ELF-1 (cell line): Measurements from ENCODE around the gene PML.
"Not testable (repeated sequence)": the region's sequence is repeated elsewhere in the genome, so short reads cannot be mapped to it uniquely, and the experiment has no call there.

Source experiments
- DNase-seq: peaks from one replicate; pipeline ENCODE4 v3.0.0-alpha.2; 2016; ENCODE audit warnings: low read depth, low spot score

The PML gene

DNA sequence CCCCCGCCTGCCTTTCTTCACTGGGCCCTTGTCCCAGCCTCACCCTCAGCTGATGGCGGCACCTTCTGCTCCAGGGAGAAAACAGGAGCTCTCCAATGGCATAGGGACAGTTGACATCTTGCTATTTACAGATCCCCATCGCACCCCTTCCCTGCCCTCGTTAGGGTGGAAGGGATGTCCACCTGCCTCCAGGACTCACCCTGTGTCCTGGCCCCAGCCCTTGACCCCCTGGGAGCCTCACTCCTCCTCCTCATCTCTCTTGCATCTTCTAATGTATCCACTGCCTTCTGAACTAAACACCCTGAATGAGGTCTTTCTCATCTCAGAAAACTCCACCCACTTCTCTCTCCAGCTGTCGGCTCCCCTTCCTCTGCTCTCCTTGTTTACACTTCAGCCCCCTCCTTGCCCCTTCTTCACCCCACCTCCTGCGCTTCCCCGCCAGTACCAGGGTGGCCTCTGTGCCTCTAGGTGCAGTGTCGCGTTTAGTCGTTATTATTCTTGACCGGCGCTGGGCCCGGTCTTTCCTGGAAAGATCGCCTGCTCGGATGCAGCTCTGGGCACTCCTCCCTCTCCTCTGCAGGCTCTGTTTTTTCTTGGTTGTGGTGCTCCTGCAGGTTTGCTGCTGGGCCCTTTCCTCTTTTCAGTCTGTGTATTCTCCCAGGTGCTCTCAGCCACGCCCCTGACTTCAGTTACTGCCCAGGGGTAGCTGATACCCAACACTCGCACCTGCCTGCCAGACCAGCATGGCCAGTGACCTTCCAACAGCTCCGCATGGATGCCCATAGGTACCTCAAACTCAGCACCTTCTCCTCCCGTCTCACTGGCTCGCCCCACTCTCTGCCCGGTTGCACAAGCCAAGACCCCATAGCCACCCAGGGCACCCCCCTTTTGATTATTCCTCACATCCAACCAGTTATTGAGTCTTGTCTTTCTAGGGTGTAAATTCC is 42.9 kb downstream of the PML start:
- no peak for DNase-seq

DNA sequence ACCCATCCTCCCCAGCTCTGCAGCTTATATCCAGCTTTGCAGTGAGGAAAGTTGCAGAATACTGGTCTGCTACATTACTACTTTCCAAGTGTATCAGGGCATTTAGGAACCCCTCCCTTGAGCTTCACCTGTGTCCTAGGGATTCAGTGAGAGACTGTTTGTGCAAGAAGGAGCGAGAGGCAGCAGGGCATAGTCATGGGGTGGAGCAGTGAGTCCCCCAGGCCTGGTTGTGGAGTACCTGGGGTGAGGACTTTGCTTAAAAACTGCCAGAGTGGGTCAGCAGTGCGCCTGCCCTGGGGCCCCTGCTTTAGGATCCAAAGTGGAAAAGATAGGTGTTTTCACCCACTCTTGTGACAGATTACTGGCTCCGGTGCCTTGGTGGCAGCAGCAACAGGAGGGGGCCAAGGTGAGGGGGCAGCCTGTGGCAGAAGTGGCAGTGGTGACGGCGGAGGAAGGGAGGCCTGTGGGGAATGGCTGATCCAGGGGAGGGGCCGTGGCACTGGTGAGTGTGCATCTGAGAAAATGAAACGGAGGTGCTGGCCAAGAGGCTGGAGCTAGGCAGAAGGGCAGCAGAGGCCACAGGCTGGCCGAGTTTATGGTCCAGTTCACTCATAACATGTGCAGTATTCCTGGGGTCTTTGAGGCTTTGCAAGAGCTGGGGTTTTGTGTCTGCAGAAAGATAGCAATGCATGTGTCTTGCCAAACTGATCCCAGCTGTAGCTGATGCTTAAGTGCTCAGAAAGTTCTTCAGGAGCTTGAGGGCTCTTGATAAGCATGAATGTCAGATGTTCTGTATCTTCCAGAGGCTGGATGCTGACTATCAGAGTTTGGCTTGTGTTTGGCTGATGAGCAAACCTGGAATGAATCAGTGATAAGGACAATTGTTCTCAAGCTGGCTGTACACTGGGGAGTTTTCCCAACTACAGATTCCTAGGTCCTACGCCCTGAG is 44.5 kb downstream of the PML start:
- DNase-seq, result no peak

DNA sequence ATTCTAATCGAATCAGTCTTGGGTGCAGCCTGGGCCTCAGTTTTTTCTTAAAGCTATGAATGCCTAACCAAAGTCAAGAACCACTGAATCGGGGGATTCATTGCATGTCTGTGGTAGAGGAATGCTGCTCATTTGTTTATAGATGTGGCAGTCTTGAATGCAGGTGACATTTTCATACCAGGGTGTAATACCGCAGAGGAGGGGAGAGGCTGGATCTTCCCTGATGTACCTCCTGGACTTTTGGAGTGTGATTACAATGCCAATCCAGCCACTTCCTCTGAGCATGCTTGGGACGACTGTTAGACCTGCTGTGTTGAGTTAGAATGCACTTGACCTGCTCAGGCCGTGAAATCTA is 45.1 kb downstream of the PML start:
- no peak for DNase-seq

DNA sequence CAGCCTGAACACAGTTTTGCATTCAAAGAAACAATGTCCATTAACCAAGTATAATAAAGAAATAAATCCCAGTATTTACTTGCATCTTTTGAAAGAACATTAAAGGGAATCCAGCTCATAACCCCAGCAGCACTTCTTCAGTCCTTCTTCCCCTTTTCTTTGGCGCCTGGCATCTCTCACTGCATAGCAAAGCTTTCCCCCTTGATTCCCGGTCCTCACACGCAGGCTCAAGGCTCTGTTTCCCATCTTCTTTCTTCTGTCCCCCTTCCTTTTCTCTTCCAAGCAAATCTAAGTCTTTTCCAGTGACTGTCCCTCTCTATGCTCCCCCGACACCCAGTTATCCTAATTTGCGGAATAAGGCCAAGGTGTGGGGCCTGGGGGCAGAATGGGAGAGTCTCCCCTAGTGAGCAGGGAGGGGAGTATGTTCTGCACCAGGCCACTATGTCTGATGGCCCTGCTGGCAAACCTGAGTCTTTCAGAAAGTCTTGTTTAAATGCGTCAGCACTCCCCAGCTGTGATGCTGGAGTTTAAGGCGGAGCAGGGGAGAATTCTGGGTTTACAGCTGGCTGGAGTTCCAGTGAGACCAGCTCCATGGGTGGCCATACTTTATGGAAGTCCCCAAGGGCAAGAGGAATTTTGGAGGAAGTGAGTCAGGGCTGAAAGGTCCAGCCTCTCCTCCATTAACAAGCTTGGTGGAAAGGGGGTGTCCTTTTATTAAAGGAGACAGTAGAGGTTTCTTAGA is 45.8 kb downstream of the PML start:
- peak; percentile 75 for DNase-seq

DNA sequence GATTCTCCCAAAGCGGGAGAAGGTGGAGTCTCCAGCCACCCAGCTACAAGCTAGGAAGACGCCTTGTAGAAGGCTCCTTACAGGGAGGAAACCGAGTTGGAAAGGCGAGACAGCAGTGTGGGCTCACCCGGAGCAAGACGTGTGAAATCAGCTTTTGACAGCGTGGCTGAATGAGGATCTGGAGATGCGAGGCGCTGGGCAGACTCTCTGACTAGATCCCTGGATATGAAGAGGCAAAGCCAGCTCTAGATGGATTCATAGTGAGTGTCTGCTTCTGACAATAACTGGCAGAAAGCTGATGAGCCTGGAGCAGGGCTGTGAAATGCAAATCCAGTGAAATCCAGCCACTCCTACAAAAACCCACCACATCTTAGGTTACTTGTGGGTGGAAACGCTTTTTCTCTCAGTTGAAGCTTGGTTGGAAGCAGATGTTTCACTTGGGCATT is 46.8 kb downstream of the PML start:
- DNase-seq, result no peak

DNA sequence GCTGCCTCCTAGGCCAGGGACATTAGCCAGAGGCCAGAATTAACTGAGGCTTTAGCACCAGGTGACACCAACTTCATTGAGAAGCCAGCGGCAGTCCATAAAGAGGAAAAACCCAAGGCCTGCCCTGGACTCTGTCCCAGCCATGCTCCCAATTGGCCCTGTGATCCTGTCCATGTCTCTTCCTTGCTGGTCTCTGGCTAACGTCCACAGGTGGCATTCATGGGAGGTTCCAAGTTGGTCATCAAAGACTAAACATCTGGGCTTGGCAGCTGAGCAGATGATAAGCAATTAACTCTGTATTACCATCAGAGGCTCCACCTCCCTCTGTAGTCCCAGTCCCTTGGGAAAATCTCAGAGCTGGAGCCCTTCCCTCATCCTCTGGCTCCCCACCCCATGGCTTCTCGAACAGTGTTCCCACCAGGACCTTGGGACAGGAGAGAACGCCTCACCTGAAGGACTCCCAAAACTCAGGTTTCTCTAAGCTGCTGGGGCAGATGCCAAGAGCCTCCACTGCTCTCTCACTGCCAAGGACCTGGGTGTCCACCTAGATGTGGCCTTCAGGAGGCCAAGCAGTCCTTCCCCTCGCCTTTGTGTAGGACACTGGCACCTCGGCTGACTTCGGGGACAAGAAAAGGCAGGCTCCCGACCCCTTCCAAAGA is 47.4 kb downstream of the PML start:
- no peak for DNase-seq

DNA sequence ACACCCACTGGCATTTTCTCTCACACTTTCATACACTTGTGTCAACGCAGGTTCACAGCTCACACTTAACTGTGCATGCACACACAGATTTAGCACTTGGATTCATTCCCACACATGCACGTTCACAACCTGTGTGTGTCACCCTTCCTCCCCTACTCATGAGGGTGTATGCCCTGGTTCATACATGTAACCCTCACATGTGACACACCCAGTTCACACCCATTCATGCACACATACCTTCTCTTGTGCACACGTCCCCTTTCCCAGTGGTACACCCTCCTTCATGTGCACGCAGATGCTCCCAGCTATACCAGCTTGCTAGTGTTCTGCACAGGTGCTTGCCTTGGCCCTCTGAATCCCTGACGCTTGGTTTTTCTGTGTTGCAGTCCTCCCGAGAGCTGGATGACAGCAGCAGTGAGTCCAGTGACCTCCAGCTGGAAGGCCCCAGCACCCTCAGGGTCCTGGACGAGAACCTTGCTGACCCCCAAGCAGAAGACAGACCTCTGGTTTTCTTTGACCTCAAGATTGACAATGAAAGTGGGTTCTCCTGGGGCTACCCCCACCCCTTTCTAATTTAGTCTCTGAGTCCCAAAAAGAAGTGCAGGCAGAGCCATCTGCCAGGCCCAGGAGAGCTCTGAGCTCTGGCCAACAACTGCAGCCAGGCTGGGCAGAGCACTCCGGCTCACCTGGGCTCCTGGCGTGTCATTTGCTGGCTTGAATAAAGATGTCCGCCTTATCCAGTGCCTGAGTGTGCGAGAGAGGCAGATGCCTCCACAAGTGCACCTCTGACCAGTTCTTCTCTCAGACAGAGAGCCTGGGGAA is 48.3 kb downstream of the PML start:
- no peak for DNase-seq

DNA sequence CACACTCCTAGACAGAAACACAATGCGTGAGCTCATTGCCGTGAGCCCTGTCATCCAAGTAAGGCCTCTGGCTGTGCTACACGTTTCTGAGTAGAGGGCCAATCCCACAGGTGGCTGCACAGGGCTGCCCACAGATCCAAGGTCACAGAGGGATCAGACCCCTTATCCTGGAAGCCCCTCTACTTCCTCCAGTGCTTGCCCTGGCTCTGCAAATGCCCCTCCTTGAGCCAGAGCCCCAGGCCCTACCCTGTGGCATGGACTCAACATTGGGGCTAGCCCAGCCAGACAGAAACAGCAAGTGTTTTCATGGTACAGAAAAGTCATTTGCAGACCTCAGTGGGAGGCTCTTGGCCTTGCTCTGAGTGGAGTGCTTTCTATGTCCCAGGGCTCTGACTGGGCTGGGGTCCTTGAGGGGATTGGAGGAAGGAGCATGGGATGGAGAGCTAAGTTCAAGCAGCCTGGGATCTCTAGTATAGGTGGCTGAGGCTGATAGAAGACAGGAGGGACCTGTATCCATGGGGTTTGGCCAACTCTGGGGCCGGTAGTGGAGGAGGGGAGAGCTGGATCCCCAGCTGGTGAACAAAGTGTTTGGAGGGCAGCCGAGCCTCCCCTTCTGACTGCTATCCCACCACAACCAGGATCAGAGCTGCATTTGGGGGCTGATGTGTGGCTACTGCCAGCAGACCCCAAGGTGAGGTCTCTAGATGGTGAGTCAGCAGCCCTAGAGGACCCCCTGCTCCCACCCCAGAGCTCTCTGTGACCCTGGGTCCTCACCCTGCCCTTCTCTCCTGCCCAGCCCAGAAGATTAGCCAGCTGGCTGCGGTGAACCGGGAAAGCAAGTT is 49.1 kb downstream of the PML start:
- DNase-seq, result no peak

DNA sequence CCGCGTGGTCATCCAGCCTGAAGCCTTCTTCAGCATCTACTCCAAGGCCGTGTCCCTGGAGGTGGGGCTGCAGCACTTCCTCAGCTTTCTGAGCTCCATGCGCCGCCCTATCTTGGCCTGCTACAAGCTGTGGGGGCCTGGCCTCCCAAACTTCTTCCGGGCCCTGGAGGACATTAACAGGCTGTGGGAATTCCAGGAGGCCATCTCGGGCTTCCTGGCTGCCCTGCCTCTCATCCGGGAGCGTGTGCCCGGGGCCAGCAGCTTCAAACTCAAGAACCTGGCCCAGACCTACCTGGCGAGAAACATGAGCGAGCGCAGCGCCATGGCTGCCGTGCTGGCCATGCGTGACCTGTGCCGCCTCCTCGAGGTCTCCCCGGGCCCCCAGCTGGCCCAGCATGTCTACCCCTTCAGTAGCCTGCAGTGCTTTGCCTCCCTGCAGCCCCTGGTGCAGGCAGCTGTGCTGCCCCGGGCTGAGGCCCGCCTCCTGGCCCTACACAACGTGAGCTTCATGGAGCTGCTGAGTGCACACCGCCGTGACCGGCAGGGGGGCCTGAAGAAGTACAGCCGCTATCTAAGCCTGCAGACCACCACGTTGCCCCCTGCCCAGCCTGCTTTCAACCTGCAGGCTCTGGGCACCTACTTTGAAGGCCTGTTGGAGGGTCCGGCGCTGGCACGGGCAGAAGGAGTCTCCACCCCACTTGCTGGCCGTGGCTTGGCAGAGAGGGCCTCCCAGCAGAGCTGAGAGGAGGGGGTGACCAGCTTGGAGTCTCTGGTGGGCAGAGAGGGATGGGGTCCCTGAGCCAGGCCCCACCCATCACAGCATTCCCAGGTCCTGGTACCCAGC is 50.0 kb downstream of the PML start:
- no peak for DNase-seq

DNA sequence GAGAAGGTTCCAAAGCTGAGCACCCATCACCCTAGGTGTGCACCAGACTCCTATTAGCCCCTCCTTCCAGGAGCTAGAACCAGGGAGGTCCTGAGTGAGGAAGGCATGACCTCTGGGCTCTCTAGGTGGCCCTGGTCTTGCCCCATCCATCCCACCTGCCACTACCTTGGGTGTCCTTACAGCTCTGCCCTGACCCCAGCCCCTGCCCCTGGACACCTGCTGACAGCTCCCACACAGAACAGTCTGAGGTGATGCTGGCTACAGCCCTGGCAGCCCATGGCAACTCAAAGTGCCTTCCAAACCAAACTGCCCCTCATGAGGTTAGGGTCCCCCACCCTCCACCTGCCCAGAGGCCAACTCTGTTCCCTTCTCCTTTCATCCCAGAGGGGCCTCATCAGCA is 50.7 kb downstream of the PML start:
- no peak for DNase-seq

DNA sequence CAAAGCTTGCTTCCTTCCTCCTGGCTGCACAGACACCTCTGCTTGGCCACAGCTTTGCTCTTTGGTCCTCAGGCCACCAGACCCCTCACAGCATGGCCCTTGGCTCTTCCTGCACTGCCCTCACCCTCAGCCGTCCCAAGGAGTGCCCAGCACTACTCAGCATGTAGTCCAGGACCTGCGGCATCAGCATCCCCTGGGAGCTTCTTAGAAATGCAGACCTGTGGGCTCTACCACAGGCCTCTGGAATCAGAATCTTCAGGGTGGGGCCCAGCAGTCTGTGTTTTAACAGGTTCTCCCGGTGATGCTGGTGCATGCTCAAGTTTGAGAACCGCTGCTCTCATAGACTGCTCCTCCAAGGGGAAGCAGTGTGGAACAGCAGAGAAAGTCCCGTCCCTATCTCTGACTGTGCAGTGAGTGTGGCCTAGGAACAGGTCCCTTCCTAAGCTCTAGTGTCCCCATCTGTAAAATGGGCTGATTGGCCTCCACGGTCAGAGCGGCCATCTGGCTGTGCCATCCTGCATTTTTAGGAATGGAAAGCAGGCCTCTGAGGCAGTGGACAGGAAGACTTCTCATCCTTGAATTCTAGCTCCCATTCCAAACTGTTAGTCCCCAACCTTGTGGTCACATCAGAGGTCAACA is 51.2 kb downstream of the PML start:
- no peak for DNase-seq

DNA sequence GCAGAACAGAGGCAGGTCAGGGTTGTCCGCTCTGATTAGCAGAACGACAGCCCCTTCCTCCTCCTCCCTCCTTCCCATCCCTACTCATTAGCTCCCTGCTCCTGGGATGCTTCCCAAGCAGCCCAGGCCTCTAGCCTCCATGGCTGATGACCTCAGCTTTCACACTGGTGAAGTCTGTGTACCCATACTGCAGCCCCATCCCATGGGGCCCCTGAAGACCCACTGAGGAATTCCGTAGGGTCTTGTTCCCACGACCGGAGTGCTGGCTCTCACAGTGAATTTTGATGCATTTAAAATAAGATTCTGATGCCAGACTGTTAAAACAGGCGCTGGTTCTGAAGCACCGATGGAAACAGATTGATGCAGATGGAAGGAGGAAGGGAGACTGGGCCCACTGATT is 51.8 kb downstream of the PML start:
- no peak for DNase-seq

DNA sequence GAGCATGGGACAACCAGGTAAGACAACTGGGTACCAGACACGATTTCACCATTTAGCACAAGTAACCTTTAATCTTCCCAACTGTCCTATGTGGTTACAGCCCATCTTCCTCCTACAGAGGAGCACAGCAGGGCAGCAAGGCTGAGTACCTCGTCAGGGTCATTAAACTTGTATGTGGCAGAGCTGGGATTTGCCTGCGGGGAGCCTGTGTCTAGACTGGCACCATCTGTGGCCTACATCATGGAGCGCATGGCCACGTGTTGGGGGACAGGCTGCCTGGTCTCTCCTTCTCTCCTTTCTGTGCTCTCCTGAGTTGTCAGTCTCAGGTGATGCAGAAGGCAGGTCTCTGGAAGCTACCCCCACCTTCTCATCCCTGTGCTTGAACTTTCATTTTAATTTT is 55.6 kb downstream of the PML start:
- DNase-seq, result no peak

DNA sequence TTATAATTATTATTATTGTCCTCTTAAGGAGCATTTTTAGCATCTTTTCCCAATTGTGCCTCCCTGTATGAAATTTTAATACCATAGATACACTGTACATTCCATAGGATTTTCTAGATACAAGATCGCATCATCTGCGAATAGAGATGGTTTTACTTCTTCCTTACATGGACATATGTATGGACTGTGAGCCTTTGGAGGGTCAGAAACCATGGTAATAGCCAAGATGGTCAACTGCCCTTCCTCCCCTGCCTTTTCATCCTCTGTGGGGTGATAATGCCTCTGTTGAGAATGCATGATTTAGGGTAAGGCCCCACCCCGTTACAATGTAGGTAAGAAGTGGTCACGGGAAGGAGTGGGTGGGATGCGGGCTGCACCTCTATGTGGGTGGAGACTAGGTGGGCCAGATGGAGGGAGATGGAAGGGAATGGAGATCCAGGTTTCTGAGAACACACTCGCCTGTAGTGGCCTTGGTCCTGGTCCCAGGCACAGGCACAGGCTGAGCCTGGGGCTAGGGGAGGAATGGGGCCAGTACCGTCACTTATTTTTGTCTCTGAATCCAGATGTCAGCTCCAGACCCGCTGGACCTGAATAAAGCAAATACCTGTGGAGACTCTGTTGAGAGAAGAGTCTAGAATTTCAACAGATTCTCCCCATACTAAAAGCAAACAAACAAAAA is 56.2 kb downstream of the PML start:
- DNase-seq, result no peak

DNA sequence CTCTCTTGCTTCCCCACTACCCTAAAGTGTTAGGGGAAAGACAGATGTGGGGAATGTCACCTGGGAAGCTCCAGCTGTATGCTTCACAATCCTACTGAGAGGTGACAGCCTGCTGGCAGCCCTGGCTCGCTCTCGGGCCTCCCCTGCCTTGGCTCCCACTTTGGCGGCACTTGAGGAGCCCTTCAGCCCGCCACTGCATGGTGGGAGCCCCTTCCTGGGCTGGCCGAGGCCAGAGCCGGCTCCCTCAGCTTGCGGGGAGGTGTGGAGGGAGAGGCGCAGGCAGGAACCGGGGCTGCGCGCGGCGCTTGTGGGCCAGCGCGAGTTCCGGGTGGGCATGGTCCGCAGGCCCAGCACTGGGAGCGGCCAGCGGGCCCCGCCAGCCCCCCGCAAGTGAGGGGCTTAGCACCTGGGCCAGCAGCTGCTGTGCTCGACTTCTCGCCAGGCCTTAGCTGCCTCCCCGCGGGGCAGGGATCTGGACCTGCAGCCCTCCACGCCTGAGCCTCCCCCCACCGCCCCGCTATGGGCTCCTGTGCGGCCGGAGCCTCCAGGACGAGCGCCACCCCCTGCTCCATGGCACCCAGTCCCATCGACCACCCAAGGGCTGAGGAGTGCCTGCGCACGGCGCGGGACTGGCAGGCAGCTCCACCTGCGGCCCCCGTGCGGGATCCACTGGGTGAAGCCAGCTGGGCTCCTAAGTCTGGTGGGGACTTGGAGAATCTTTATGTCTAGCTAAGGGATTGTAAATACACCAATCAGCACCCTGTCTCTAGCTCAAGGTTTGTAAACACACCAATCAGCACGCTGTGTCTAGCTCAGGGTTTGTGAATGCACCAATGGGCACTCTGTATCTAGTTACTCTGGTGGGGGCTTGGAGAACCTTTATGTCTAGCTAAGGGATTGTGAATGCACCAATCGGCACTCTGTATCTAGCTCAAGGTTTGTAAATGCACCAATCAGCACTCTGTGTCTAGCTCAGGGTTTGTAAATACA is 58.0 kb downstream of the PML start:
- not testable (repeated sequence) for DNase-seq

DNA sequence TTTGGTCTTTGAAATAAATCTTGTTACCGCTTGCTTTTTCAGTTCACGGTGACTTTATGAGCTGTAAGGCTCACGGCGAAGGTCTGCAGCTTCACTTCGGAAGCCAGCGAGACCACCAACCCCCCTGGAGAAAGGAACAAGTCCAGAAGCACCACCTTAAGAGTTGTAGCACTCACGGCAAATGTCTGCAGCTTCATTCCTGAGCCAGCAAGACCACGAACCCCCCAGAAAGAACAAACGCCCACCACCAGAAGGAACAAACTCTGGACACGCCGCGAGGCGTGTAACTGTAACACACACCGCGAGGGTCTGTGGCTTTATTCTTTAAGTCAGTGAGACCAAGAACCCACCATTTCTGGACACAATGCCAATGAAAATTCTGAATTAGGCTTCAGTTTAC is 59.0 kb downstream of the PML start:
- DNase-seq, result no peak
